HG02623 (cell line): ENCODE results near the gene DYNLRB1.
"Not testable (repeated sequence)": the region's sequence is repeated elsewhere in the genome, so short reads cannot be mapped to it uniquely, and the experiment has no call there.

Experiments
- ATAC-seq: cut with Tn5 transposase; IDR thresholded peaks from one replicate; pipeline ENCODE4 v1.9.1; 2021; ENCODE audit warnings: moderate library complexity; ENCODE audit not compliant: unreplicated experiment

DYNLRB1 gene

DNA sequence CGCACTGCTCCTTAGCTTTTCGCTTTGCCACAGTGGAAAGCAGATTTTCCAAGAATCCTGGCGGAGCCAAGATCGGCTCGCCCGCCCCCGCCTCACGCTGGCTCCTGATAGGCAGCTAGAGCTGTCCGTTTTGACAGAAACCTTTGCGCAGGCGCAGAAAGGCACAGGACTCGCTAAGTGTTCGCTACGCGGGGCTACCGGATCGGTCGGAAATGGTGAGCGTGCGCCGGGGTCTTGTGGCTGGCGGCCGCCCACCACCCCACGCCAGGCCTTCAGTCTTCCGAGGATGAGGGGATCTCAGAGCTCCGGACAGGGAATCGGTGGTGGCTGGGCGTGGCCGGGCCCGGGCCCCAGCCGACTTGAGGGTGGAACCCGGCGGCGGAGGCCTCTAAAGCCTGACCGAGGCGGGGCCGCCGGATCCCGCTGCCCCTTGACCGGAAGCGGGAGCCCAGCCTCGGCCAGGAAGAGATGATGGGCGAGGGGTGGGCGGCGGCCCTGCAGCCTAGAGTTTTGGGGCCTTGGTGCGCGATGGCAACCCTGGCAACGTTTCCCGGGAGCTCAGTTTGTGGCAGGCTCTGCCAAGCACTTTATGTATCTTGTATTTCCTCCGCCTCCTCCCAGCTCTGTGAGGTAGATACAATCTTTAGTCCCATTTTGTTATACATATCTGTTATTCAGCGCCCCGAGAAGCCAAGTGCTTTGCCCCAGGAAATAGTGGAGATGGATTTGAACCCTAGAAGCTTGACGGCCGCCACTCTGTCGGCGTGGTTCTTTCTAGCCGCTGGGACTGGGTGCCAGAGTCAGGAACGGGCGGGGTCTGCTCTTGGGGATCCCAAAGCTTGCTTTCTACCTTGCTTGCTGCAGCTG, at the start of gene DYNLRB1:
Gene DYNLRB1, plus strand, starts transcription at position 176 of the 867 bp plus-strand sequence. Its CDS starts 37 bp downstream, at position 213.
- ATAC-seq: peak; percentile 74

DNA sequence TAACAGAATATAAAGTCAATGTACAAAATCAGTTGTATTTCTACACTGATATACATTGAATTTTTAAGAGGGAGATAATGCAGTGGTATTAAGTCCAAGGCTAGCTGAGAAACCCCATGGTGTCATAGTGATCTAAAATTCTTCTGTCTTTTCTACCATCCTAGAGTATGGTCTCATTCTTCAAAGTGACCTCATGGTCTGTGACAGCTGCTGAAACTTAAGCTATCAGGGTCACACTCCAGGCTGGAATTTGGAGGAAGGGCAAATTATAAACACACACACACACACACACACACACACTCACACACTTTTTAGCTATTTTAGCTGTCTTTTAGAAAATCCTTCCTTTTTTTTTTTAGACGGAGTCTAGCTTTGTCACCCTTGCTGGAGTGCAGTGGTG, 47.3 kb upstream of the DYNLRB1 start:
- ATAC-seq: no peak

DNA sequence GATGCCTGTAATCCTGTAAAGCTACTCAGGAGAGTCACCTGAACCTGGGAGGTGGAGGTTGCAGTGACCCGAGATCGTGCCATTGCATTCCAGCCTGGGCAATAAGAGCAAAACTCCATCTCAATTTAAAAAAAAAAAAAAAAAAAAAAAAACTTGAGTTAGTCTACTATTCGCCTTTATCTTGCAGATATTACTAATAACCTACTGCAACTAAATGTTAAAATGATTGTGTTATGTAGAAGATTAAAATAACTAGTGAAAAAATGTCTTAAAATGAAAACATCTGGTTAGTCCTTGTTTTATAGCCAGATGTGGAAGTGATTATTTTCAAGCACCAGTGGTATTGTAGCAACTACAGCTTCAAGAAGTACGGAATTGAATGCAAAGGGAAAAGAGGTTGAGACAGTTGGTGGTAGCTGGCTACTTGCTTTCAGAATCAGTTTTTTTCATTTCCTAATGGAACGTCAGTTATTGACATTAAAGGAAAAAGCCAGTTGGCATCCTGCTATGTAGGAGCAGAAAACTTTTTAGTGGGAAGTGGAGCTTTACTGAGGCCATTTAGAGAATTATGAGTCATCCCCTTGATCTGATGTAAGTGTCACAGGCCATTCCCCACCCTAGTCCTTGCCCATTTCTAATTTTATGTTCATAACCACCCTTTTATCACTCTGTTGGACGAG, 43.8 kb upstream of the DYNLRB1 start:
- ATAC-seq: no peak

DNA sequence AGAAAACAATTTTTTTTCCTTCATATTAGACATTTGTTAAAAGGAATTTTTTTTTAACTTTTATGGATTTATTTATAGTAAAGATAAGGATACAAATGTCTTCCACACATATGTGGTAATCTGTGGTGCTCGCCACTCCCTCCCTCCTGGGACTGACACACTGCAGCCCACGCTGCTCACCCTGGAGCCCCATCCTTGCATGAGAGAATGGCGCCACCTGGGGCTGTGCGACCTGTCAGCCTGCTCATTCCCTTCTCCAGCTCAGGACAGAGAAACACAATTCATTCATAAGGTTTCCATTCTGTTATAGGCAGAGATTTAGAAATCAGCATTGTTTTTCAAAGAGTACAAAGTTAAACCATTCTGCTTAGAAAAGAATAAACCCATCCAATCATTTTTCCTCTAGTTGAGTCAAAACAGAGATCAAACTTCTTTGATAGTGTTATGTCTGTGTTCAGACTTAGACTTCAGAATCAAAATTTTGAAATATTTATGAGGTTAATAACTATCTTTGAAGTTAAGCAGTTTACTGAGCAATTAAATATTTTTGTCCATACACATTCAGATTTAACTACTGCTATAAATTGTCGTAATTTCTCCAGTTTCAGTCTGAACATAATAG, 42.8 kb upstream of the DYNLRB1 start:
- no peak for ATAC-seq

GRCh38 chr20:34475979-34476736, 40.1 kb upstream of the DYNLRB1 start:
- no peak for ATAC-seq

GRCh38 chr20:34479627-34480026, 36.6 kb upstream of the DYNLRB1 start:
- no peak for ATAC-seq

DNA sequence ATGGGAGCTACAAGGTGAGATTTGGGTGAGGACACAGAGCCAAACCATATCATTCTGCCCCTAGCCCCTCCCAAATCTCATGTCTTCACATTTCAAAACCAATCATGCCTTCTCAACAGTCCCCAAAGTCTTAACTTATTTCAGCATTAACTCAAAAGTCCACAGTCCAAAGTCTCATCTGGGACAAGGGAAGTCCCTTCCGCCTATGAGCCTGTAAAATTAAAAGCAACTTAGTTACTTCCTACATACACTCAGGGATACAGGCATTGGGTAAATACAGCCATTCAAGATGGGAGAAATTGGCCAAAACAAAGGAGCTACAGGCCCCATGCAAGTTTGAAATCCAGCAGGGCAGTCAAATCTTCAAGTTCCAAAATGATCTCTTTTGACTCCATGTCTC, 34.1 kb upstream of the DYNLRB1 start:
- ATAC-seq: not testable (repeated sequence)

DNA sequence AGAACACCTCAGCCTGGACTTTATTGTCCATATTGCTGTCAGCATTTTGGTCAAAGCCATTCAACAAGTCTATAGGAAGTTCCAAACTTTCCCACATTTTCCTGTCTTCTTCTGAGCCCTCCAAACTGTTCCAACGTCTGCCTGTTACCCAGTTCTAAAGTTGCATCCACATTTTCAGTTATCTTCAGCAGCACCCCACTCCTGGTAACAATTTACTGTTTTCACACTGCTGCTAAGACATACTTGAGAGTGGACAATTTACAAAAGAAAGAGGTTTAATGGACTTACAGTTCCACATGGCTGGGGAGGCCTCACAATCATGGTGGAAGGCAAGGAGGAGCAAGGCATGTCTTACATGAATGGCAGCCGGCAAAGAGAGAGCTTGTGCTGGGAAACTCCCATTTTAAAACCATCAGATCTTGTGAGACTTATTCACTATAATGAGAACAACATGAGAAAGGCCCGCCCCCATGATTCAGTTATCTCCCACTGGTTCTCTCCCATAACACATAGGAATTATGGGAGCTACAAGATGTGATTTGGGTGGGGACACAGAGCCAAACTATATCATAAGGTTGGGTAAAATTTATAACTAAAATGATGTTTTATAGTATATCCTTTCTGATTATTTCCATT, 32.5 kb upstream of the DYNLRB1 start:
- not testable (repeated sequence) for ATAC-seq

DNA sequence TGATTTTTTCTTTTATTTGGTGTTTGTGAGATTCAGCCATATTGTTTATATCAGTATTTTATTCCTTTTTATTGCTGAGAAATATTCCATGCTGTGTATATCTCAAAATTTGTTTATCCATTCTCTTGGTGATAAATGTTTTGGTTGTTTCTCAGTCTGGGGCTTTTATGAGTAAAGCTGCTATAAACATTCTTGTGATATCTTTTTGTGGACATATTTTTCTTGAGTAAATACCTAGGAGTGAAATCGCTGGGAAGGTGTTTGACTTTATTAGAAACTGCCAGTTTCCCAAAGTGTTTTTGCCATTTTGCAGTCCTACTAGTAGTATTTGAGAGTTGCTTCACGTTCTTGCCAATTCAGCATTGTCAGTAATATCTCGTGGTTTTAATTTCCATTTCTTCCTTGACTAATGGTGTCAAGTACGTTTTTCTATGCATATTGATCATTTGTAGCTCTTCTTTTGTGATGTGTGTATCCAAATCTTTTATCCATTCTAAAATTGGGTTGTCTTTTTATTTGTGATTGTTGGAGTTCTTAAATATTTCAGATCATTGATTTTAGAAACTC, 31.1 kb upstream of the DYNLRB1 start:
- no peak for ATAC-seq

- ATAC-seq: no peak
These were observed 24.8 kb upstream of the DYNLRB1 start for GRCh38 chr20:34491226-34491931.

GRCh38 chr20:34491932-34492509, 24.2 kb upstream of the DYNLRB1 start:
- no peak for ATAC-seq

- no peak for ATAC-seq
These were observed 22.6 kb upstream of the DYNLRB1 start for GRCh38 chr20:34493646-34494045.

- no peak for ATAC-seq
These were observed 20.9 kb upstream of the DYNLRB1 start for GRCh38 chr20:34495307-34495706.

DNA sequence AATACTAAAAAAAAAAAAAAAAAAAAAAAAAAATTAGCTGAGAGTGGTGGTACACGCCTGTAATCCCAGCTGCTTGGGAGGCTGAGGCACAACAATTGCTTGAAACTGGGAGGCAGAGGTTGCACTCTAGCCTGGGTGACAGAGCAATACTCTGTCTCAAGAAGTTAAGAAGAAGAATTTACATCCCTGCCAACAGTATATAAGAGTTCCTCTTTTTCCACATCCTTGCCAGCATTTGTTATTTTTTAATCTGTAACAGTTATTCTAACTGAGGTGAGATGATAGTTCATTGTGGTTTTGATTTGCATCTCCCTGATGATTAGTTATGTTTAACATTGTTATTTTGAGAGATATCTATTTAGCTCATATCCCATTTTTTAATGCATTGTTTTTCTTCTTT, 20.3 kb upstream of the DYNLRB1 start:
- no peak for ATAC-seq

GRCh38 chr20:34497596-34497995, 18.6 kb upstream of the DYNLRB1 start:
- ATAC-seq: not testable (repeated sequence)

GRCh38 chr20:34500823-34501222, 15.4 kb upstream of the DYNLRB1 start:
- no peak for ATAC-seq

DNA sequence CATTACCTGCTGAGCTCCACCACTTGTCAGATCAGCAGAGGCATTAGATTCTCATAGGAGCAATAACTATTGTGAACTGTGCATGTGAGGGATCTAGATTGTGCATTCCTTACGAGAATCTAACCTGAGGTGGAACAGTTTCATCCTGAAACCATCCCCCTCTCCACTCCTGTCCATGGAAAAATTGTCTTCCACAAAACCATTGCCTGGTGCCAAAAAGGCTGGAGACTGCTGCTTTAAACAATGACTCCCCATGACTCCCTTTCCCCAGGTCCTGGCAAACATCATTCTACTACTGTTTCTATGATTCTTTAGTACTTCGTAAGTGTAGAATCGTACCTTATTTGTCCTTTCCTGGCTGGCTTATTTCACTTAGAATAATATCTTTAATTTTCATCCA, 9.7 kb upstream of the DYNLRB1 start:
- ATAC-seq: no peak

DNA sequence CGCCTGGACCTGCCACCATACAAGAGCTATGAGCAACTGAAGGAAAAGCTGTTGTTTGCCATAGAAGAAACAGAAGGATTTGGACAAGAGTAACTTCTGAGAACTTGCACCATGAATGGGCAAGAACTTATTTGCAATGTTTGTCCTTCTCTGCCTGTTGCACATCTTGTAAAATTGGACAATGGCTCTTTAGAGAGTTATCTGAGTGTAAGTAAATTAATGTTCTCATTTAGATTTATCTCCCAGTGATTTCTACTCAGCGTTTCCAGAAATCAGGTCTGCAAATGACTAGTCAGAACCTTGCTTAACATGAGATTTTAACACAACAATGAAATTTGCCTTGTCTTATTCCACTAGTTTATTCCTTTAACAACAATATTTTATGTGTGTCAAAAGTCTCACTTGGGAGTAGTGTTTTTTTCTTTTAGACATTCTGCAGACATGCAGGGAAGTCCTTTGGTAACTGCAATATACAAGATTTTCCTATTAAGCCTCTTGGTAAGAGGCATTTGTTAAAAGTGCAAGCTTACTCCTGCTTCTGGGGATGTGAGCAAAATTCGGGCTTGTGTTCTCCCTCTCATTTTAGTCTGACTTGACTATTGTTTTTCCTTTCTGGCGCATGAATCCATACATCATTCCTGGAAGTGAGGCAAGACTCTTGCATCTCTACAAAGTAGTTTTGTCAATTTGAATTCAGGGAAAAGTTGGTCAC, 8.4 kb upstream of the DYNLRB1 start:
- no peak for ATAC-seq

DNA sequence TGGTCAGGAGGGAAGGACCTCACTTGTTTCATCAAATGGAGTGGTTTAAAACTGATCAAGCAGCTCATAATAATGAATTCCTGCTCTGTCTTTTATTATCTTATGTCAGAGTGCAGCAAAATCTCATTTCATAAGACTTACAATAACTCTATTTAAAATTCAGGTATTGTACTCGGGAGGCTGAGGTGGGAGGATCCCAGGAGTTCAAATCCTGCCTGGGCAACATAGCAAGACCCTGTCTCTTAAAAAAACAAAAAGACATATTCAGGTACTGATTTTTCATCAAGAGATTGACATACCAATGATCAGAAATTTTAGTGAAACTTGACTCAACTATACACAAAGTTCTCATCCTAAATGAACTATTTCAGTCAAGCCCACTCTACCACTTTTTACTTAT, 5.6 kb upstream of the DYNLRB1 start:
- ATAC-seq: no peak
